ENCODE measurements around the gene ASAP2.

Gene ASAP2

GRCh38 chr2:9184361-9184760 lies 22.3 kb upstream of the ASAP2 start:
- DNase-seq (ENCODE audit: low spot score): no peak

- DNase-seq (ENCODE audit: low spot score): no peak
Measured at GRCh38 chr2:9187620-9188214, 18.9 kb upstream of the ASAP2 start.

GRCh38 chr2:9188823-9189222 lies 17.8 kb upstream of the ASAP2 start:
- DNase-seq (ENCODE audit: low spot score): no peak

GRCh38 chr2:9189901-9190300 lies 16.7 kb upstream of the ASAP2 start:
- no peak for DNase-seq (ENCODE audit: low spot score)

GRCh38 chr2:9191041-9191481 lies 15.6 kb upstream of the ASAP2 start:
- DNase-seq (ENCODE audit: low spot score): no peak

- DNase-seq (ENCODE audit: low spot score): no peak
Measured at GRCh38 chr2:9192712-9193111, 13.9 kb upstream of the ASAP2 start.

GRCh38 chr2:9194352-9194751 lies 12.3 kb upstream of the ASAP2 start:
- DNase-seq (ENCODE audit: low spot score): no peak

GRCh38 chr2:9196637-9197036 lies 10.0 kb upstream of the ASAP2 start:
- no peak for DNase-seq (ENCODE audit: low spot score)

GRCh38 chr2:9197916-9198315 lies 8.7 kb upstream of the ASAP2 start:
- no peak for DNase-seq (ENCODE audit: low spot score)

- DNase-seq (ENCODE audit: low spot score): no peak
Measured at GRCh38 chr2:9199716-9200632, 6.6 kb upstream of the ASAP2 start.

- no peak for DNase-seq (ENCODE audit: low spot score)
Measured at GRCh38 chr2:9200633-9201015, 6.0 kb upstream of the ASAP2 start.

GRCh38 chr2:9201185-9201891 lies 5.3 kb upstream of the ASAP2 start:
- DNase-seq (ENCODE audit: low spot score): no peak

- no peak for DNase-seq (ENCODE audit: low spot score)
Measured at GRCh38 chr2:9203006-9203405, 3.6 kb upstream of the ASAP2 start.

- DNase-seq (ENCODE audit: low spot score): no peak
Measured at GRCh38 chr2:9203876-9204275, 2.7 kb upstream of the ASAP2 start.

- DNase-seq (ENCODE audit: low spot score): no peak
Measured at GRCh38 chr2:9204939-9205338, 1.7 kb upstream of the ASAP2 start.

GRCh38 chr2:9205486-9205885 lies 1.1 kb upstream of the ASAP2 start:
- no peak for DNase-seq (ENCODE audit: low spot score)

- no peak for DNase-seq (ENCODE audit: low spot score)
Measured at GRCh38 chr2:9206991-9207640, 504 bp downstream of the ASAP2 start.

GRCh38 chr2:9207641-9208311 lies 1.2 kb downstream of the ASAP2 start:
- no peak for DNase-seq (ENCODE audit: low spot score)

GRCh38 chr2:9208875-9209274 lies 2.3 kb downstream of the ASAP2 start:
- DNase-seq (ENCODE audit: low spot score): no peak

GRCh38 chr2:9210030-9210429 lies 3.4 kb downstream of the ASAP2 start:
- DNase-seq (ENCODE audit: low spot score): no peak

GRCh38 chr2:9211496-9211895 lies 4.9 kb downstream of the ASAP2 start:
- DNase-seq (ENCODE audit: low spot score): no peak
